Stomach smooth muscle (tissue), 2 donors: ENCODE results near the gene CFAP299.

Experiments
- H3K27ac ChIP-seq: one replicate; pipeline ENCODE4 v1.7.0; 2013; ENCODE audit warnings: mild to moderate bottlenecking, low read length, inconsistent platforms
- H3K27me3 ChIP-seq, 2 donors: one replicate each; pipeline ENCODE4 v1.7.0; 2013; ENCODE audit warnings: low read length in 2 of 2; ENCODE audit not compliant: insufficient read depth in 2 of 2, control insufficient read depth in 1 of 2
- H3K36me3 ChIP-seq, 2 donors: one replicate each; pipeline ENCODE4 v1.7.0; 2013; ENCODE audit warnings: low read length in 2 of 2; ENCODE audit not compliant: control insufficient read depth in 2 of 2, insufficient read depth in 2 of 2
- H3K4me1 ChIP-seq: one replicate; pipeline ENCODE4 v1.7.0; 2013; ENCODE audit warnings: low read length; ENCODE audit not compliant: control insufficient read depth, insufficient read depth
- H3K4me3 ChIP-seq, 2 donors: one replicate each; pipeline ENCODE4 v1.7.0; 2013; ENCODE audit warnings: low read length in 2 of 2
- H3K9ac ChIP-seq, 2 donors: one replicate each; pipeline ENCODE4 v1.7.0; 2013; ENCODE audit warnings: low read length in 2 of 2, mild to moderate bottlenecking in 1 of 2
- H3K9me3 ChIP-seq, 2 donors: one replicate each; pipeline ENCODE4 v1.7.0; 2013; ENCODE audit warnings: low read length in 2 of 2; ENCODE audit not compliant: control insufficient read depth in 2 of 2
- donor health status: healthy.
- donor health status: Pancreatic carcinoma.

The CFAP299 gene

GRCh38 chr4:80500613-80501012, 165.1 kb downstream of the CFAP299 start:
- no peak overlapping the region for H3K4me3 ChIP-seq
- H3K27ac ChIP-seq = no peak overlapping the region
- H3K27me3 ChIP-seq = no peaks in the 10 kb centered on the region
- H3K4me1 ChIP-seq = no peaks in the 10 kb centered on the region
- no peak overlapping the region for H3K9ac ChIP-seq
- H3K9me3 ChIP-seq = no peaks in the 10 kb centered on the region
- H3K36me3 ChIP-seq = no peaks in the 10 kb centered on the region

- Histone ChIP-seq H3K4me1 (no peaks in the 10 kb centered on the region), H3K9me3 (no peaks in the 10 kb centered on the region), H3K27me3 (no peaks in the 10 kb centered on the region), H3K9ac (no peak overlapping the region), H3K4me3 (no peak overlapping the region), H3K36me3 (no peaks in the 10 kb centered on the region), H3K27ac (no peak overlapping the region)
Measured at GRCh38 chr4:80507077-80507476, 171.5 kb downstream of the CFAP299 start.

GRCh38 chr4:80507507-80507906, 172.0 kb downstream of the CFAP299 start:
- Histone ChIP-seq H3K27me3 (no peaks in the 10 kb centered on the region), H3K4me3 (no peak overlapping the region), H3K36me3 (no peaks in the 10 kb centered on the region), H3K27ac (no peak overlapping the region), H3K9ac (no peak overlapping the region), H3K9me3 (no peaks in the 10 kb centered on the region), H3K4me1 (no peaks in the 10 kb centered on the region)

- H3K4me1 ChIP-seq = no peaks in the 10 kb centered on the region
- no peak overlapping the region for H3K9ac ChIP-seq
- H3K9me3 ChIP-seq = no peaks in the 10 kb centered on the region
- H3K4me3 ChIP-seq = no peak overlapping the region
- H3K36me3 ChIP-seq = no peaks in the 10 kb centered on the region
- no peak overlapping the region for H3K27ac ChIP-seq
- no peaks in the 10 kb centered on the region for H3K27me3 ChIP-seq
Measured at GRCh38 chr4:80515496-80515895, 180.0 kb downstream of the CFAP299 start.

- no peaks in the 10 kb centered on the region for H3K4me1 ChIP-seq
- no peak overlapping the region for H3K27ac ChIP-seq
- no peak overlapping the region for H3K4me3 ChIP-seq
- H3K9me3 ChIP-seq = no peaks in the 10 kb centered on the region
- H3K36me3 ChIP-seq = no peaks in the 10 kb centered on the region
- no peak overlapping the region for H3K9ac ChIP-seq
- no peaks in the 10 kb centered on the region for H3K27me3 ChIP-seq
Measured at GRCh38 chr4:80521438-80521837, 185.9 kb downstream of the CFAP299 start.

GRCh38 chr4:80526697-80527096, 191.2 kb downstream of the CFAP299 start:
- H3K4me3 ChIP-seq = no peak overlapping the region
- H3K4me1 ChIP-seq = no peaks in the 10 kb centered on the region
- H3K36me3 ChIP-seq = no peaks in the 10 kb centered on the region

GRCh38 chr4:80529026-80529425, 193.5 kb downstream of the CFAP299 start:
- H3K27me3 ChIP-seq = no peaks in the 10 kb centered on the region
- H3K4me1 ChIP-seq = no peaks in the 10 kb centered on the region
- H3K27ac ChIP-seq = no peak overlapping the region
- no peaks in the 10 kb centered on the region for H3K9me3 ChIP-seq
- H3K4me3 ChIP-seq = no peak overlapping the region
- no peak overlapping the region for H3K9ac ChIP-seq
- H3K36me3 ChIP-seq = no peaks in the 10 kb centered on the region

More at GRCh38 chr4:80526697-80527096, 191.2 kb downstream of the CFAP299 start:
- H3K9me3 ChIP-seq = no peaks in the 10 kb centered on the region
- no peak overlapping the region for H3K27ac ChIP-seq
- H3K27me3 ChIP-seq = no peaks in the 10 kb centered on the region
- no peak overlapping the region for H3K9ac ChIP-seq

GRCh38 chr4:80532674-80533333, 197.3 kb downstream of the CFAP299 start:
- H3K4me1 ChIP-seq = no peaks in the 10 kb centered on the region
- H3K9ac ChIP-seq = no peak overlapping the region
- H3K27me3 ChIP-seq = no peaks in the 10 kb centered on the region
- H3K36me3 ChIP-seq = no peaks in the 10 kb centered on the region
- no peak overlapping the region for H3K27ac ChIP-seq
- no peaks in the 10 kb centered on the region for H3K9me3 ChIP-seq
- H3K4me3 ChIP-seq = no peak overlapping the region

- Histone ChIP-seq H3K9ac (no peak overlapping the region), H3K27me3 (no peaks in the 10 kb centered on the region), H3K9me3 (no peaks in the 10 kb centered on the region), H3K36me3 (no peaks in the 10 kb centered on the region), H3K4me1 (no peaks in the 10 kb centered on the region), H3K27ac (no peak overlapping the region), H3K4me3 (no peak overlapping the region)
Measured at GRCh38 chr4:80535551-80535950, 200.0 kb downstream of the CFAP299 start.

- H3K9ac ChIP-seq = no peak overlapping the region
- H3K36me3 ChIP-seq = no peaks in the 10 kb centered on the region
- no peak overlapping the region for H3K27ac ChIP-seq
- H3K9me3 ChIP-seq = no peaks in the 10 kb centered on the region
- no peaks in the 10 kb centered on the region for H3K27me3 ChIP-seq
- H3K4me1 ChIP-seq = no peaks in the 10 kb centered on the region
- no peak overlapping the region for H3K4me3 ChIP-seq
Measured at GRCh38 chr4:80538276-80538926, 202.9 kb downstream of the CFAP299 start.

GRCh38 chr4:80539190-80539589, 203.7 kb downstream of the CFAP299 start:
- Histone ChIP-seq H3K36me3 (no peaks in the 10 kb centered on the region), H3K4me3 (no peak overlapping the region), H3K27ac (no peak overlapping the region), H3K4me1 (no peaks in the 10 kb centered on the region), H3K9me3 (no peaks in the 10 kb centered on the region), H3K9ac (no peak overlapping the region), H3K27me3 (no peaks in the 10 kb centered on the region)
